KMS-11 (cell line): ENCODE results near the gene GLTPD2.

ENCODE experiments used
- H2AFZ ChIP-seq: fragments of 200-600 bp; sonication (generic); 2 replicates; pipeline ENCODE4 v1.6.1; 2016; ENCODE audit warnings: antibody characterized with exemption, mixed run types, low read depth
- H3K27ac ChIP-seq: fragments of 200-600 bp; sonication (generic); 2 replicates; pipeline ENCODE4 v1.6.1; 2016; ENCODE audit warnings: mild to moderate bottlenecking, mixed run types
- H3K27me3 ChIP-seq: fragments of 200-600 bp; sonication (generic); 2 replicates; pipeline ENCODE4 v1.6.1; 2017; ENCODE audit warnings: mild to moderate bottlenecking, low read depth, mixed run types, moderate library complexity; ENCODE audit not compliant: insufficient read depth
- H3K36me3 ChIP-seq: fragments of 200-600 bp; sonication (generic); 2 replicates; pipeline ENCODE4 v1.6.1; 2017; ENCODE audit warnings: mild to moderate bottlenecking, mixed run types; ENCODE audit not compliant: insufficient read depth
- H3K4me1 ChIP-seq: fragments of 200-600 bp; sonication (generic); 2 replicates; pipeline ENCODE4 v1.6.1; 2016; ENCODE audit warnings: mild to moderate bottlenecking, low read depth, mixed run types; ENCODE audit not compliant: poor library complexity, severe bottlenecking
- H3K4me2 ChIP-seq: fragments of 200-600 bp; sonication (generic); 2 replicates; pipeline ENCODE4 v1.7.0; 2016; ENCODE audit warnings: mild to moderate bottlenecking, mixed run types
- H3K4me3 ChIP-seq: fragments of 200-600 bp; sonication (generic); IDR thresholded peaks from 2 replicates; pipeline ENCODE4 v1.6.1; 2017; ENCODE audit warnings: low read depth, low read length, mixed read lengths; ENCODE audit not compliant: insufficient read depth
- H3K79me2 ChIP-seq: fragments of 200-600 bp; sonication (generic); 2 replicates; pipeline ENCODE4 v1.6.1; 2016; ENCODE audit warnings: low read depth, mixed run types; ENCODE audit not compliant: insufficient read depth
- H3K9ac ChIP-seq: fragments of 200-600 bp; sonication (generic); 2 replicates; pipeline ENCODE4 v1.6.1; 2016; ENCODE audit warnings: mild to moderate bottlenecking, mixed run types
- H4K20me1 ChIP-seq: fragments of 200-600 bp; sonication (generic); 2 replicates; pipeline ENCODE4 v1.6.1; 2016; ENCODE audit warnings: mild to moderate bottlenecking, mixed run types; ENCODE audit not compliant: insufficient read depth
- TF ChIP-seq, protein P1 (sequence below): fragments of 200-600 bp; sonication (generic); conservative IDR thresholded peaks from 2 replicates; pipeline ENCODE4 v1.6.1; 2017; ENCODE audit warnings: low read depth, mild to moderate bottlenecking, antibody characterized with exemption, low read length, moderate library complexity, mixed read lengths

Gene GLTPD2

DNA sequence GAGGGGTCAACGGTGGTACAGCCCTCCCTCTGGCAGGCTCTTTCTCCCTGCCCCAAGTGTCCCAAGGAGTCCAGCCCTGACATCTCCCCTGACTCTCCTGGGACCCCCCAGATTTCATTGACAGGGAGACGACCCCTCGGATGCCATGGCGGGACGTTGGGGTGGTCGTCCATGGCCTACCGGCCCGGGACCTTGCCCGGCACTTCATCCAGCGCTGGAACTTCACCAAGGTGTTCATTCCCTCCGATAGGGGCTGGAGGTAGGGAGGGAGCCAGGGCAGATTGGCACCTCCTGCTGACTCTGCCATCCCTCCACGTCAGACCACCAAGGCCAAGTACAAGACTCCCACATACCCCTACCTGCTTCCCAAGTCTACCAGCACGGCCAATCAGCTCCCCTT lies 28.1 kb downstream of the GLTPD2 start:
- Histone ChIP-seq H3K36me3 (no peaks in the 10 kb centered on the region), H3K4me1 (no peaks in the 10 kb centered on the region), H2AFZ (no peak overlapping the region), H3K27me3 (no peaks in the 10 kb centered on the region), H3K9ac (no peak overlapping the region), H3K4me2 (no peak overlapping the region), H3K79me2 (no peaks in the 10 kb centered on the region), H3K27ac (no peak overlapping the region), H3K4me3 (no peak overlapping the region), H4K20me1 (no peaks in the 10 kb centered on the region)
- TF ChIP-seq, protein P1, sequence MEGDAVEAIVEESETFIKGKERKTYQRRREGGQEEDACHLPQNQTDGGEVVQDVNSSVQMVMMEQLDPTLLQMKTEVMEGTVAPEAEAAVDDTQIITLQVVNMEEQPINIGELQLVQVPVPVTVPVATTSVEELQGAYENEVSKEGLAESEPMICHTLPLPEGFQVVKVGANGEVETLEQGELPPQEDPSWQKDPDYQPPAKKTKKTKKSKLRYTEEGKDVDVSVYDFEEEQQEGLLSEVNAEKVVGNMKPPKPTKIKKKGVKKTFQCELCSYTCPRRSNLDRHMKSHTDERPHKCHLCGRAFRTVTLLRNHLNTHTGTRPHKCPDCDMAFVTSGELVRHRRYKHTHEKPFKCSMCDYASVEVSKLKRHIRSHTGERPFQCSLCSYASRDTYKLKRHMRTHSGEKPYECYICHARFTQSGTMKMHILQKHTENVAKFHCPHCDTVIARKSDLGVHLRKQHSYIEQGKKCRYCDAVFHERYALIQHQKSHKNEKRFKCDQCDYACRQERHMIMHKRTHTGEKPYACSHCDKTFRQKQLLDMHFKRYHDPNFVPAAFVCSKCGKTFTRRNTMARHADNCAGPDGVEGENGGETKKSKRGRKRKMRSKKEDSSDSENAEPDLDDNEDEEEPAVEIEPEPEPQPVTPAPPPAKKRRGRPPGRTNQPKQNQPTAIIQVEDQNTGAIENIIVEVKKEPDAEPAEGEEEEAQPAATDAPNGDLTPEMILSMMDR: no peak

- TF ChIP-seq, protein P1: no peak
- H2AFZ ChIP-seq: no peak overlapping the region
- no peaks in the 10 kb centered on the region for H3K36me3 ChIP-seq
These were observed 29.5 kb downstream of the GLTPD2 start for GRCh38 chr17:4818276-4818675.

DNA sequence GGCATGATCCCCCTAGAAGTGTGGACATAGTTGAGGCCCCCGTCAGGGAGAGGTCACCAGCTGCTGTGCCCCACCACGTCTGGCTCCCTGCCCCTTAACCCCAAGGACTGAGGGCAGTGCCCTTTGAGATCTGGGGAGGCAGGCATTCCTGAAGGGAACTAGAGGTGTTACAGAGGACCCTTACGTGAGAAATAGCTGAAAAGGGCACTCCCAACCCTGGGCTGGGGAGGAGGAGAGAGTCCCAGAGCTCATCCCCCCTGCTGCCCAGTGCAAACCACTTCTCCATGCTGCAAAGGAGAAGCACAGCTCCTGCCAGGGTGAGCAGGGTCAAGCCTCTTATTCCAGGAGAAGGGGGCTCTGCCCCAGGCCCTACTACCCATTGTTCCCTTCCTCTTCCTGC lies 34.1 kb downstream of the GLTPD2 start:
- H4K20me1 ChIP-seq: no peaks in the 10 kb centered on the region
- TF ChIP-seq, protein P1: no peak
- H3K9ac ChIP-seq: no peak overlapping the region
- H3K27ac ChIP-seq: no peak overlapping the region
- no peaks in the 10 kb centered on the region for H3K79me2 ChIP-seq
- no peaks in the 10 kb centered on the region for H3K27me3 ChIP-seq
- H3K4me1 ChIP-seq: no peaks in the 10 kb centered on the region
- no peak overlapping the region for H3K4me3 ChIP-seq
- H3K36me3 ChIP-seq: no peaks in the 10 kb centered on the region
- H2AFZ ChIP-seq: no peak overlapping the region
- H3K4me2 ChIP-seq: no peak overlapping the region

More at GRCh38 chr17:4818276-4818675, 29.5 kb downstream of the GLTPD2 start:
- Histone ChIP-seq H3K4me1 (no peaks in the 10 kb centered on the region), H3K4me2 (no peak overlapping the region), H3K27ac (no peak overlapping the region), H3K27me3 (no peaks in the 10 kb centered on the region), H3K9ac (no peak overlapping the region), H3K4me3 (no peak overlapping the region), H4K20me1 (no peaks in the 10 kb centered on the region), H3K79me2 (no peaks in the 10 kb centered on the region)

- Histone ChIP-seq H3K27me3 (no peaks in the 10 kb centered on the region), H2AFZ (no peak overlapping the region), H3K9ac (no peak overlapping the region), H3K4me2 (no peak overlapping the region), H3K4me1 (no peaks in the 10 kb centered on the region), H3K27ac (no peak overlapping the region), H3K79me2 (no peaks in the 10 kb centered on the region), H3K4me3 (no peak overlapping the region), H3K36me3 (no peaks in the 10 kb centered on the region), H4K20me1 (no peaks in the 10 kb centered on the region)
- TF ChIP-seq, protein P1: no peak
These were observed 34.8 kb downstream of the GLTPD2 start for GRCh38 chr17:4823373-4824089.
